ENCODE results near the gene MTUS2. TPM values are rescaled to one million over a fixed set of nuclear protein-coding genes. Genes with fewer than 3 reads are reported as not detected.

The MTUS2 gene
- total RNA-seq, 1 donor from 2014 or later, result 0.90 TPM

- Mint-ChIP-seq H3K4me3 (ENCODE audit: unreplicated experiment) (no peak overlapping the region), H3K36me3 (ENCODE audit: low read depth, unreplicated experiment) (no peaks in the 10 kb centered on the region), H3K9me3 (ENCODE audit: unreplicated experiment) (no peaks in the 10 kb centered on the region), H3K27ac (ENCODE audit: unreplicated experiment) (no peak overlapping the region), H3K4me1 (ENCODE audit: unreplicated experiment) (peaks cover 4% of the 10 kb centered on the region), H3K27me3 (ENCODE audit: unreplicated experiment) (peaks cover 4% of the 10 kb centered on the region)
- DNase-seq (ENCODE audit: low spot score), result no peak
- TF ChIP-seq, protein P1, sequence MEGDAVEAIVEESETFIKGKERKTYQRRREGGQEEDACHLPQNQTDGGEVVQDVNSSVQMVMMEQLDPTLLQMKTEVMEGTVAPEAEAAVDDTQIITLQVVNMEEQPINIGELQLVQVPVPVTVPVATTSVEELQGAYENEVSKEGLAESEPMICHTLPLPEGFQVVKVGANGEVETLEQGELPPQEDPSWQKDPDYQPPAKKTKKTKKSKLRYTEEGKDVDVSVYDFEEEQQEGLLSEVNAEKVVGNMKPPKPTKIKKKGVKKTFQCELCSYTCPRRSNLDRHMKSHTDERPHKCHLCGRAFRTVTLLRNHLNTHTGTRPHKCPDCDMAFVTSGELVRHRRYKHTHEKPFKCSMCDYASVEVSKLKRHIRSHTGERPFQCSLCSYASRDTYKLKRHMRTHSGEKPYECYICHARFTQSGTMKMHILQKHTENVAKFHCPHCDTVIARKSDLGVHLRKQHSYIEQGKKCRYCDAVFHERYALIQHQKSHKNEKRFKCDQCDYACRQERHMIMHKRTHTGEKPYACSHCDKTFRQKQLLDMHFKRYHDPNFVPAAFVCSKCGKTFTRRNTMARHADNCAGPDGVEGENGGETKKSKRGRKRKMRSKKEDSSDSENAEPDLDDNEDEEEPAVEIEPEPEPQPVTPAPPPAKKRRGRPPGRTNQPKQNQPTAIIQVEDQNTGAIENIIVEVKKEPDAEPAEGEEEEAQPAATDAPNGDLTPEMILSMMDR (IDR thresholded peaks at IDR 0.05; ENCODE audit: unreplicated experiment), result no peak
These were observed 678.4 kb downstream of the MTUS2 start for GRCh38 chr13:29498426-29499040.

- Mint-ChIP-seq H3K36me3 (ENCODE audit: low read depth, unreplicated experiment) (no peaks in the 10 kb centered on the region), H3K4me3 (ENCODE audit: unreplicated experiment) (no peak overlapping the region), H3K27ac (ENCODE audit: unreplicated experiment) (no peak overlapping the region), H3K4me1 (ENCODE audit: unreplicated experiment) (peaks cover 4% of the 10 kb centered on the region), H3K27me3 (ENCODE audit: unreplicated experiment) (peaks cover 4% of the 10 kb centered on the region), H3K9me3 (ENCODE audit: unreplicated experiment) (no peaks in the 10 kb centered on the region)
- no peak for DNase-seq (ENCODE audit: low spot score)
- TF ChIP-seq, protein P1 (IDR thresholded peaks at IDR 0.05; ENCODE audit: unreplicated experiment), result no peak
These were observed 679.5 kb downstream of the MTUS2 start for GRCh38 chr13:29499506-29500165.

- no peak overlapping the region for H3K27ac Mint-ChIP-seq (ENCODE audit: unreplicated experiment)
- H3K4me3 Mint-ChIP-seq (ENCODE audit: unreplicated experiment), result no peak overlapping the region
- peaks cover 4% of the 10 kb centered on the region for H3K4me1 Mint-ChIP-seq (ENCODE audit: unreplicated experiment)
- DNase-seq (ENCODE audit: low spot score), result no peak
- no peaks in the 10 kb centered on the region for H3K9me3 Mint-ChIP-seq (ENCODE audit: unreplicated experiment)
- TF ChIP-seq, protein P1 (IDR thresholded peaks at IDR 0.05; ENCODE audit: unreplicated experiment), result no peak
- H3K36me3 Mint-ChIP-seq (ENCODE audit: low read depth, unreplicated experiment), result no peaks in the 10 kb centered on the region
- H3K27me3 Mint-ChIP-seq (ENCODE audit: unreplicated experiment), result peaks cover 4% of the 10 kb centered on the region
These were observed 680.2 kb downstream of the MTUS2 start for GRCh38 chr13:29500386-29500785.

DNA sequence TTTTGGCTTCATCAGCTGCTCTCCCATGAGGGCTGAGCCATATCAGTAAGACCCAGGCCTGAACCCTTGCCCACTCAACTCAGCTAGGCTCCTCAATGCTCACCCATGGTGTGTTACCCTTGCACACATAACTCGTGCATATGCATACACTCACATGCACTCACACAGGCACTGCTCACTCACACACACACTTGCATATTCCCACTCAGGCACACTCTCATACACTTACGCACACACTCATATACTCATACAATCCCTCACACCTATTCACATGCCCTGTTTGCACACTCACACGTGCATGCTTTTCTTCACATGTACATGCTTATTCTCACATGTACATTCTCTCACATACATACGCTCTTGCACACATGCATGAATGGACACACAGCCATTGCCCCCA, 681.5 kb downstream of the MTUS2 start:
- H3K4me1 Mint-ChIP-seq (ENCODE audit: unreplicated experiment), result peaks cover 2% of the 10 kb centered on the region

More for the DNA sequence above, 681.5 kb downstream of the MTUS2 start:
- Mint-ChIP-seq H3K9me3 (ENCODE audit: unreplicated experiment) (no peaks in the 10 kb centered on the region), H3K4me3 (ENCODE audit: unreplicated experiment) (no peak overlapping the region), H3K27me3 (ENCODE audit: unreplicated experiment) (peaks cover 2% of the 10 kb centered on the region), H3K27ac (ENCODE audit: unreplicated experiment) (no peak overlapping the region), H3K36me3 (ENCODE audit: low read depth, unreplicated experiment) (no peaks in the 10 kb centered on the region)
- no peak for DNase-seq (ENCODE audit: low spot score)
- TF ChIP-seq, protein P1 (IDR thresholded peaks at IDR 0.05; ENCODE audit: unreplicated experiment), result no peak
